ENCODE data around the gene DCLK1.

DCLK1 gene

GRCh38 chr13:35743165-35743564 lies 388.0 kb downstream of the DCLK1 start:
- Mint-ChIP-seq H3K27me3 (peaks cover 4% of the 10 kb centered on the region), H3K4me3 (no peak overlapping the region), H3K36me3 (no peaks in the 10 kb centered on the region), H3K4me1 (no peaks in the 10 kb centered on the region), H3K9me3 (peaks cover 11% of the 10 kb centered on the region), H3K27ac (no peak overlapping the region)

GRCh38 chr13:35741657-35742056 lies 389.5 kb downstream of the DCLK1 start:
- peaks cover 11% of the 10 kb centered on the region for H3K9me3 Mint-ChIP-seq
- no peak overlapping the region for H3K4me3 Mint-ChIP-seq
- H3K36me3 Mint-ChIP-seq, result no peaks in the 10 kb centered on the region
- H3K27ac Mint-ChIP-seq, result no peak overlapping the region
- peaks cover 4% of the 10 kb centered on the region for H3K27me3 Mint-ChIP-seq
- H3K4me1 Mint-ChIP-seq, result no peaks in the 10 kb centered on the region

GRCh38 chr13:35736876-35737275 lies 394.3 kb downstream of the DCLK1 start:
- no peaks in the 10 kb centered on the region for H3K4me1 Mint-ChIP-seq
- no peak overlapping the region for H3K27ac Mint-ChIP-seq
- no peaks in the 10 kb centered on the region for H3K36me3 Mint-ChIP-seq
- H3K27me3 Mint-ChIP-seq, result peaks cover under 1% of the 10 kb centered on the region
- H3K9me3 Mint-ChIP-seq, result peaks cover under 1% of the 10 kb centered on the region
- H3K4me3 Mint-ChIP-seq, result no peak overlapping the region

GRCh38 chr13:35733827-35734226 lies 397.4 kb downstream of the DCLK1 start:
- H3K9me3 Mint-ChIP-seq, result no peaks in the 10 kb centered on the region

GRCh38 chr13:35732565-35732964 lies 398.6 kb downstream of the DCLK1 start:
- Mint-ChIP-seq H3K9me3 (no peaks in the 10 kb centered on the region), H3K36me3 (no peaks in the 10 kb centered on the region), H3K4me1 (no peaks in the 10 kb centered on the region), H3K4me3 (no peak overlapping the region), H3K27me3 (no peaks in the 10 kb centered on the region), H3K27ac (no peak overlapping the region)

More at GRCh38 chr13:35733827-35734226, 397.4 kb downstream of the DCLK1 start:
- no peak overlapping the region for H3K4me3 Mint-ChIP-seq
- H3K27ac Mint-ChIP-seq, result no peak overlapping the region
- no peaks in the 10 kb centered on the region for H3K4me1 Mint-ChIP-seq
- no peaks in the 10 kb centered on the region for H3K27me3 Mint-ChIP-seq
- H3K36me3 Mint-ChIP-seq, result no peaks in the 10 kb centered on the region

- Mint-ChIP-seq H3K27ac (no peak overlapping the region), H3K4me1 (no peaks in the 10 kb centered on the region), H3K9me3 (no peaks in the 10 kb centered on the region), H3K27me3 (no peaks in the 10 kb centered on the region), H3K36me3 (no peaks in the 10 kb centered on the region), H3K4me3 (no peak overlapping the region)
Measured at GRCh38 chr13:35731471-35731870, 399.7 kb downstream of the DCLK1 start.

GRCh38 chr13:35729926-35730627 lies 401.1 kb downstream of the DCLK1 start:
- H3K27me3 Mint-ChIP-seq, result no peaks in the 10 kb centered on the region
- no peaks in the 10 kb centered on the region for H3K9me3 Mint-ChIP-seq
- no peaks in the 10 kb centered on the region for H3K36me3 Mint-ChIP-seq
- no peak overlapping the region for H3K27ac Mint-ChIP-seq
- H3K4me1 Mint-ChIP-seq, result no peaks in the 10 kb centered on the region
- no peak overlapping the region for H3K4me3 Mint-ChIP-seq

- no peaks in the 10 kb centered on the region for H3K27me3 Mint-ChIP-seq
- no peak overlapping the region for H3K27ac Mint-ChIP-seq
- H3K4me1 Mint-ChIP-seq, result no peaks in the 10 kb centered on the region
- no peak overlapping the region for H3K4me3 Mint-ChIP-seq
- no peaks in the 10 kb centered on the region for H3K36me3 Mint-ChIP-seq
- no peaks in the 10 kb centered on the region for H3K9me3 Mint-ChIP-seq
Measured at GRCh38 chr13:35727881-35728280, 403.3 kb downstream of the DCLK1 start.

GRCh38 chr13:35724446-35724845 lies 406.7 kb downstream of the DCLK1 start:
- Mint-ChIP-seq H3K4me3 (no peak overlapping the region), H3K36me3 (no peaks in the 10 kb centered on the region), H3K4me1 (peaks cover 6% of the 10 kb centered on the region), H3K9me3 (no peaks in the 10 kb centered on the region), H3K27ac (no peak overlapping the region), H3K27me3 (peaks cover 5% of the 10 kb centered on the region)

- peaks cover 7% of the 10 kb centered on the region for H3K27me3 Mint-ChIP-seq
Measured at GRCh38 chr13:35723821-35724220, 407.4 kb downstream of the DCLK1 start.

GRCh38 chr13:35723053-35723461 lies 408.1 kb downstream of the DCLK1 start:
- H3K9me3 Mint-ChIP-seq, result no peaks in the 10 kb centered on the region
- H3K4me3 Mint-ChIP-seq, result no peak overlapping the region
- peaks cover 6% of the 10 kb centered on the region for H3K4me1 Mint-ChIP-seq
- peaks cover 7% of the 10 kb centered on the region for H3K27me3 Mint-ChIP-seq
- no peaks in the 10 kb centered on the region for H3K36me3 Mint-ChIP-seq
- H3K27ac Mint-ChIP-seq, result no peak overlapping the region

More at GRCh38 chr13:35723821-35724220, 407.4 kb downstream of the DCLK1 start:
- no peaks in the 10 kb centered on the region for H3K36me3 Mint-ChIP-seq
- H3K27ac Mint-ChIP-seq, result no peak overlapping the region
- peaks cover 6% of the 10 kb centered on the region for H3K4me1 Mint-ChIP-seq
- H3K9me3 Mint-ChIP-seq, result no peaks in the 10 kb centered on the region
- no peak overlapping the region for H3K4me3 Mint-ChIP-seq

GRCh38 chr13:35722458-35723052 lies 408.6 kb downstream of the DCLK1 start:
- H3K4me1 Mint-ChIP-seq, result peaks cover 6% of the 10 kb centered on the region
- no peaks in the 10 kb centered on the region for H3K36me3 Mint-ChIP-seq
- H3K4me3 Mint-ChIP-seq, result no peak overlapping the region
- H3K27ac Mint-ChIP-seq, result no peak overlapping the region
- H3K9me3 Mint-ChIP-seq, result no peaks in the 10 kb centered on the region
- H3K27me3 Mint-ChIP-seq, result peaks cover 7% of the 10 kb centered on the region

- Mint-ChIP-seq H3K27ac (no peak overlapping the region), H3K36me3 (no peaks in the 10 kb centered on the region), H3K9me3 (no peaks in the 10 kb centered on the region), H3K4me3 (no peak overlapping the region), H3K27me3 (peaks cover 7% of the 10 kb centered on the region), H3K4me1 (peaks cover 6% of the 10 kb centered on the region)
Measured at GRCh38 chr13:35720690-35721554, 410.3 kb downstream of the DCLK1 start.

GRCh38 chr13:35720290-35720689 lies 410.9 kb downstream of the DCLK1 start:
- H3K36me3 Mint-ChIP-seq, result no peaks in the 10 kb centered on the region
- H3K27ac Mint-ChIP-seq, result no peak overlapping the region
- H3K27me3 Mint-ChIP-seq, result peaks cover 7% of the 10 kb centered on the region
- no peak overlapping the region for H3K4me3 Mint-ChIP-seq
- H3K4me1 Mint-ChIP-seq, result peaks cover 6% of the 10 kb centered on the region
- no peaks in the 10 kb centered on the region for H3K9me3 Mint-ChIP-seq
